Ascending aorta (tissue), 2 donors: ENCODE results near the gene PLCB1. TPM values are rescaled to one million over a fixed set of nuclear protein-coding genes. Genes with fewer than 3 reads are reported as not detected.

Experiments
- DNase-seq, 2 donors: peaks; one replicate each; pipeline ENCODE4 v3.0.0-alpha.2; 2019; ENCODE audit warnings: low spot score in 2 of 2
- H3K27ac ChIP-seq, 2 donors: fragments of 200-600 bp; sonication (generic); one replicate each; pipeline ENCODE4 v1.5.1; 2016 to 2017; ENCODE audit warnings: mild to moderate bottlenecking in 1 of 2
- H3K27me3 ChIP-seq: fragments of 200-600 bp; sonication (generic); one replicate; pipeline ENCODE4 v1.5.1; 2017
- H3K36me3 ChIP-seq, 2 donors: fragments of 200-600 bp; sonication (generic); one replicate each; pipeline ENCODE4 v1.5.1; 2016
- H3K4me1 ChIP-seq, 2 donors: fragments of 200-600 bp; sonication (generic); one replicate each; pipeline ENCODE4 v1.5.1; 2016 to 2017; ENCODE audit warnings: mild to moderate bottlenecking in 1 of 2
- H3K4me3 ChIP-seq, 2 donors: fragments of 200-600 bp; sonication (generic); one replicate each; pipeline ENCODE4 v1.5.1; 2016 to 2017; ENCODE audit warnings: mild to moderate bottlenecking in 1 of 2
- H3K9me3 ChIP-seq, 2 donors: fragments of 200-600 bp; sonication (generic); one replicate each; pipeline ENCODE4 v1.5.1; 2016
- intact Hi-C: fragments of 100-400 bp; cut with DNase I; formaldehyde crosslinking; loops from one replicate; pipeline ENCODE4 v1.15.1; 2023
- total RNA-seq: library from RNA; depleted of rRNA; stranded (reverse); fragments of >200 nt; gene quantifications from one replicate; pipeline ENCODE4 v1.1.0, GENCODE V29; 2016
- TF ChIP-seq, protein P1 (sequence below), 3 experiments: fragments of 200-600 bp in 2 of 3; fragments of 450-650 bp in 1 of 3; sonication (generic) in 2 of 3; IDR thresholded peaks; one replicate each; pipeline ENCODE4 v1.5.1; 2016 to 2019; ENCODE audit warnings: antibody characterized with exemption in 3 of 3, mild to moderate bottlenecking in 1 of 3, moderate library complexity in 1 of 3

PLCB1 gene
- total RNA-seq, 1 donor from 2014 or later = 22.9 TPM

DNA sequence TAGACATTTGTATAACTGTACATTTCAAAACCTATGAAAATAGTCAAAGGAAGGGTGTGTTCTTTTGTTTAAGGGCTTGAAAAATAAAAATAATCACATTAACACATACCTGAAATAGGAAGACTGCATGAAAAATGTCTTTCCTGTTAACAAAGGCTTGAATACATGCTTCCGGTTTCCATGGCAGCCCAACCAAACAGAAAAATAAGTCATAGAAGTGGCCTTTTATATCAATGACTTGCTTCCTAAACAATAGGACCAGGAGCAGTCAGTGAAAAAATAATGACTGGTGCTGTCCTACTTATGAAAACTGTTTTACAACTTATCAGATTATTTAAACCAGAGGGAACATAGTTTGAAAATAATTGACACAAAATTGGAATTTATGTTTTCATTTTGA, 524.3 kb downstream of the PLCB1 start:
- DNase-seq = no peak
- H3K27ac ChIP-seq = no peak overlapping the region
- TF ChIP-seq, protein P1, sequence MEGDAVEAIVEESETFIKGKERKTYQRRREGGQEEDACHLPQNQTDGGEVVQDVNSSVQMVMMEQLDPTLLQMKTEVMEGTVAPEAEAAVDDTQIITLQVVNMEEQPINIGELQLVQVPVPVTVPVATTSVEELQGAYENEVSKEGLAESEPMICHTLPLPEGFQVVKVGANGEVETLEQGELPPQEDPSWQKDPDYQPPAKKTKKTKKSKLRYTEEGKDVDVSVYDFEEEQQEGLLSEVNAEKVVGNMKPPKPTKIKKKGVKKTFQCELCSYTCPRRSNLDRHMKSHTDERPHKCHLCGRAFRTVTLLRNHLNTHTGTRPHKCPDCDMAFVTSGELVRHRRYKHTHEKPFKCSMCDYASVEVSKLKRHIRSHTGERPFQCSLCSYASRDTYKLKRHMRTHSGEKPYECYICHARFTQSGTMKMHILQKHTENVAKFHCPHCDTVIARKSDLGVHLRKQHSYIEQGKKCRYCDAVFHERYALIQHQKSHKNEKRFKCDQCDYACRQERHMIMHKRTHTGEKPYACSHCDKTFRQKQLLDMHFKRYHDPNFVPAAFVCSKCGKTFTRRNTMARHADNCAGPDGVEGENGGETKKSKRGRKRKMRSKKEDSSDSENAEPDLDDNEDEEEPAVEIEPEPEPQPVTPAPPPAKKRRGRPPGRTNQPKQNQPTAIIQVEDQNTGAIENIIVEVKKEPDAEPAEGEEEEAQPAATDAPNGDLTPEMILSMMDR (IDR thresholded peaks at IDR 0.05) = no peak
- no peak overlapping the region for H3K4me3 ChIP-seq
- H3K27me3 ChIP-seq = no peaks in the 10 kb centered on the region
- intact Hi-C loops = no loop called here
- H3K36me3 ChIP-seq = no peaks in the 10 kb centered on the region
- H3K9me3 ChIP-seq = no peaks in the 10 kb centered on the region
- H3K4me1 ChIP-seq = no peaks in the 10 kb centered on the region

DNA sequence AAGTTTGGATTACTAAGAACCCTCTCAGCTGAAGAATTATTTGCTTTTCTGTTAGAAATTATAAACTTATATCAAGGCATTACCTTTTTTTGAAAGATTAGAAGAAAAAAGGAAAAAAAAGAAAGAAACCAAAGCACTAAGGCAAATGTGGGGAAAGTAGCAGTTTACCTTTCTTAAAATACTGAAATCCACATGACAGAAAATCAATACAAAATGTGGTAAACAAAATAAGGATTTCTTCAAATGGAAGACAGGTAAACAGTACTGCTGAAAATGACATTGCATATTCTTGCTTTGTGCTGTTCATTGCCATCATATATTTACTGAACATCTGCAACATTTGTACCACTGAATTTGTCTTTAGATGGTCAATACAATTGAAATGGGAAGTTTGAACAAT, 525.6 kb downstream of the PLCB1 start:
- H3K4me1 ChIP-seq = no peaks in the 10 kb centered on the region
- no peaks in the 10 kb centered on the region for H3K27me3 ChIP-seq
- no peaks in the 10 kb centered on the region for H3K36me3 ChIP-seq
- no peak overlapping the region for H3K4me3 ChIP-seq
- DNase-seq = no peak
- H3K9me3 ChIP-seq = no peaks in the 10 kb centered on the region
- TF ChIP-seq, protein P1 (IDR thresholded peaks at IDR 0.05) = no peak
- H3K27ac ChIP-seq = no peak overlapping the region
- intact Hi-C loops = no loop called here

DNA sequence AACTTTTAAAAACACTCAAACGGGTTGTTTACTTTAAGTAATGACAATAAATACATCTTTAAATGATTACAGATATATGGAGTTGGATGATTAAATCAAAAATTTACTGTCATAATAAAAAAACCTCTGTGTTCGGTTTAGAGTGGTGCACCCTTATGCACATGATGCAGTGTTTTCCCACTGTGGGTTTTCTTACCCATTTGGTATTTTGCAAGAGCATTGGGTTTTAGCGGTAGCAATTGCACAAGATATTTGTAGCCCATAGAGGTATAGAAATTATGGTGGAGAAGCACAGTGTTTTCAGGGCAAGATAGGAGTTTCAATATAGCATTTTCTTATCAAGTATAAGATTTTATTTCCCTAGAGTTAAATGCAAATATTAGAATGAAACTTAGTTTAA, 526.0 kb downstream of the PLCB1 start:
- H3K27ac ChIP-seq = no peak overlapping the region
- intact Hi-C loops = no loop called here
- no peaks in the 10 kb centered on the region for H3K36me3 ChIP-seq
- H3K27me3 ChIP-seq = no peaks in the 10 kb centered on the region
- TF ChIP-seq, protein P1 (IDR thresholded peaks at IDR 0.05) = no peak
- DNase-seq = no peak
- no peaks in the 10 kb centered on the region for H3K4me1 ChIP-seq
- H3K4me3 ChIP-seq = no peak overlapping the region
- no peaks in the 10 kb centered on the region for H3K9me3 ChIP-seq

DNA sequence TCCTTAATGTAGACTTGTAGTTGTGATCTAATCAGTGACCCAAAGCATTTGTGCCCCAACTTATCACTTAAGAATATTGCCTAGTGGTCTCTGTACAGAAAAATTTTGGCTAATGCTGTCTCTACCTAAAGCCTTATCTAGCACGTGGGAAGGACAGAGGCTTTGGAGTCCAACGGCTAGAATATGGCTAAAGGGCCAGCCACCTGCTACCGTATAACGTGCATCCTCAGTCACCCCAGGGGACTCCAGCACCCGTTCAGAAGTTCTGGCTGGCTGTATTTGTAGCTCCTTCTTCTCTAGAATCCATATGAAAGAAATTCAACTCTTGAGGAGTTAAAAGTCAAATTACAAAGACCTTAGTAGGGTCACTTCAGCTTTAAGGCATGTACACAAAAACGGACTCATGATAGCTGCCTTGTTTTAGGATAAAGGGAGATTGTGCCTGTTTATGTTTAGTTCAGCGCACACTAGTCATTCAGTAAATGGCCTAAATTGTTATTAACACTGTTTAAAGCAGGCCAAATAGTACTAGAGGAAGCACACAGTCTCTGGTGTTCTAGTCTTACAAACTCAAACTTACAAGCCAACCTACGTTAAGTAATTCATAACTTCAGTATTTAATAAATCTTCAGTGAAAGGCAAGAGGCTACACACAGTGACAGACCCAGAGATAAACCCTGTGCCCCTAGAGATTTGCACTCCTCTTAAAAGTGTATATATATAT, 529.3 kb downstream of the PLCB1 start:
- intact Hi-C loops = no loop called here
- Histone ChIP-seq H3K27ac (no peak overlapping the region), H3K4me3 (no peak overlapping the region), H3K4me1 (no peaks in the 10 kb centered on the region), H3K9me3 (no peaks in the 10 kb centered on the region), H3K36me3 (no peaks in the 10 kb centered on the region), H3K27me3 (no peaks in the 10 kb centered on the region)
- DNase-seq = no peak
- TF ChIP-seq, protein P1 (IDR thresholded peaks at IDR 0.05) = no peak

DNA sequence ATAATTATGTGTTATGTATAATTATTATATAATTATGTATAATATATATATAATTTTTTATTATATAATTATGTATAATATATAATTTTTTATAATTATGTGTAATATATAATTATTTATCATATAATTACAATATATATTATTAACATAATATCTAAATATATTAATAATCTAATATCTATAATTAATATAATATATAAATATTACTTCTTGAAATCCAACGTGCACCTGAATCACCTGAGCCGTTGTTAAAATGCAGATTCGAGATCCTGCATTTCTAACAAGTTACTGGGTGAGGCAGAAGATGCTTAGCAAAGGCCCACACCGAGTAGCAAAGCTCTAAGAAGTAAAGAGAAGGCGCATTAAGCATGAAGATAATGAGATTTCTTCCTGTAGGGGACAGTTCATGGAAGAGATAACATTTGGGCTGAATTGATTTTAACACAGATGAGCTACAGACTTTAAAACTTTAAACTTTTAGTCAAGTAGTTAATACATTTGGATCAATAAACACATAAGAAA, 530.4 kb downstream of the PLCB1 start:
- Histone ChIP-seq H3K4me1 (no peaks in the 10 kb centered on the region), H3K27me3 (no peaks in the 10 kb centered on the region), H3K9me3 (no peaks in the 10 kb centered on the region), H3K27ac (no peak overlapping the region), H3K36me3 (no peaks in the 10 kb centered on the region), H3K4me3 (no peak overlapping the region)
- DNase-seq = no peak
- TF ChIP-seq, protein P1 (IDR thresholded peaks at IDR 0.05) = no peak
- intact Hi-C loops = no loop called here
